HepG2 (cell line): ENCODE results near the gene STMN3. TPM values are rescaled to one million over a fixed set of nuclear protein-coding genes. Genes with fewer than 3 reads are reported as not detected.

Experiments
- ARID4A ChIP-seq: sonication (generic); formaldehyde crosslinking; IDR thresholded peaks from 2 replicates; pipeline ENCODE4 v1.5.0; 2020; ENCODE audit warnings: mild to moderate bottlenecking, missing genetic modification reagents, borderline replicate concordance
- ESRRA ChIP-seq: sonication (generic); formaldehyde crosslinking; IDR thresholded peaks from 2 replicates; pipeline ENCODE4 v1.5.1; 2020; ENCODE audit warnings: mild to moderate bottlenecking, low read depth, missing genetic modification reagents
- IKZF4 ChIP-seq: sonication (generic); formaldehyde crosslinking; IDR thresholded peaks from 2 replicates; pipeline ENCODE4 v1.5.1; 2020; ENCODE audit warnings: borderline replicate concordance, mild to moderate bottlenecking, low read depth, missing genetic modification reagents; ENCODE audit errors: not compliant biosample characterization
- MBD4 ChIP-seq: IDR thresholded peaks from 2 replicates; pipeline ENCODE4 v1.6.1; 2012; ENCODE audit warnings: low read length, inconsistent platforms, borderline replicate concordance
- PHF21A ChIP-seq: sonication (generic); formaldehyde crosslinking; IDR thresholded peaks from 2 replicates; pipeline ENCODE4 v1.5.0; 2020; ENCODE audit warnings: mild to moderate bottlenecking, missing genetic modification reagents
- PLSCR1 ChIP-seq: sonication (generic); formaldehyde crosslinking; IDR thresholded peaks from 2 replicates; pipeline ENCODE4 v1.5.0; 2020; ENCODE audit warnings: missing genetic modification reagents, mild to moderate bottlenecking, borderline replicate concordance
- REPIN1 ChIP-seq: sonication (generic); formaldehyde crosslinking; IDR thresholded peaks from 2 replicates; pipeline ENCODE4 v1.8.0; 2022; ENCODE audit warnings: missing genetic modification reagents, low read depth, mild to moderate bottlenecking, borderline replicate concordance
- SIN3A ChIP-seq: IDR thresholded peaks from 2 replicates; pipeline ENCODE4 v1.6.1; 2011; ENCODE audit warnings: low read depth, mild to moderate bottlenecking, control low read depth, low read length, borderline replicate concordance
- SP4 ChIP-seq: sonication (generic); formaldehyde crosslinking; IDR thresholded peaks from 2 replicates; pipeline ENCODE4 v1.8.1; 2023; ENCODE audit warnings: mild to moderate bottlenecking, missing genetic modification reagents
- ZFAT ChIP-seq: sonication (generic); formaldehyde crosslinking; conservative IDR thresholded peaks from 2 replicates; pipeline ENCODE4 v1.8.1; 2023; ENCODE audit warnings: missing genetic modification reagents, inconsistent platforms
- ZNF274 ChIP-seq: sonication (generic); formaldehyde crosslinking; IDR thresholded peaks from 2 replicates; pipeline ENCODE4 v1.5.1; 2020; ENCODE audit warnings: mild to moderate bottlenecking, missing genetic modification reagents
- ZNF318 ChIP-seq: sonication (generic); formaldehyde crosslinking; IDR thresholded peaks from 2 replicates; pipeline ENCODE4 v1.4.0; 2020; ENCODE audit warnings: mild to moderate bottlenecking, missing genetic modification reagents
- ZNF660 ChIP-seq: sonication (generic); formaldehyde crosslinking; IDR thresholded peaks from 2 replicates; pipeline ENCODE4 v1.5.1; 2020; ENCODE audit warnings: mild to moderate bottlenecking, low read depth, missing genetic modification reagents, borderline replicate concordance
- ZNF772 ChIP-seq: sonication (generic); formaldehyde crosslinking; IDR thresholded peaks from 2 replicates; pipeline ENCODE4 v1.5.0; 2020; ENCODE audit warnings: mild to moderate bottlenecking, missing genetic modification reagents
- ZNF850 ChIP-seq: sonication (generic); formaldehyde crosslinking; conservative IDR thresholded peaks from 2 replicates; pipeline ENCODE4 v1.9.0; 2021; ENCODE audit warnings: mild to moderate bottlenecking, missing genetic modification reagents
- ZNF883 ChIP-seq: sonication (generic); formaldehyde crosslinking; IDR thresholded peaks from 2 replicates; pipeline ENCODE4 v1.5.1; 2020; ENCODE audit warnings: mild to moderate bottlenecking, missing genetic modification reagents; ENCODE audit errors: not compliant biosample characterization
- polyA plus RNA-seq, 8 experiments: library from polyadenylated mRNA; depleted of rRNA in 3 of 8; stranded (reverse) in 7 of 8; unstranded in 1 of 8; fragments of >200 nt; fragmentation: Illumina TruSeq in 4 of 8; extraction: Trizol in 4 of 8; gene quantifications; 2 replicates each; pipeline versions ENCODE4 v1.2.1 to v1.2.3, GENCODE V29; 2011 to 2016; ENCODE audit warnings: low read depth in 4 of 8, missing spikeins in 1 of 8, mixed read lengths in 1 of 8; ENCODE audit not compliant: insufficient read depth in 1 of 8
- total RNA-seq, 5 experiments: library from RNA; depleted of rRNA; stranded (reverse); fragments of >200 nt; fragmentation: Illumina TruSeq; extraction: Trizol; gene quantifications; 2 replicates each; pipeline ENCODE4 v1.2.3, GENCODE V29; 2016; ENCODE audit warnings: low read depth in 1 of 5

The STMN3 gene
- total and polyA plus RNA-seq, 2 of the 13 experiments (the other 11 are each of a cell fraction or from before 2014, with no cell fraction given): 21.0 to 48.3 TPM

GRCh38 chr20:63697357-63697867, 44.2 kb upstream of the STMN3 start (continued):
- TF ChIP-seq ARID4A (CRISPR knock-in tag): 0 out of 2 replicates have a peak, but pooled peaks have one; percentile 41
- TF ChIP-seq ESRRA (CRISPR knock-in tag): no peak
- no peak for TF ChIP-seq ZNF772 (CRISPR knock-in tag)
- TF ChIP-seq ZNF660 (CRISPR knock-in tag): no peak
- 0 out of 2 replicates have a peak, but pooled peaks have one; percentile 63 for TF ChIP-seq ZNF850
- TF ChIP-seq PLSCR1 (CRISPR knock-in tag): no peak
- 0 out of 2 replicates have a peak, but pooled peaks have one; percentile 32 for TF ChIP-seq SP4 (CRISPR knock-in tag)
- 0 out of 2 replicates have a peak, but pooled peaks have one; percentile 6 for TF ChIP-seq SIN3A
- no peak for TF ChIP-seq ZNF883 (CRISPR knock-in tag)
- no peak for TF ChIP-seq ZFAT (CRISPR knock-in tag)
- peak; percentile 63 for TF ChIP-seq IKZF4 (CRISPR knock-in tag)
- TF ChIP-seq REPIN1 (CRISPR knock-in tag): 0 out of 2 replicates have a peak, but pooled peaks have one; percentile 20
- TF ChIP-seq ZNF318: 0 out of 2 replicates have a peak, but pooled peaks have one; percentile 15
- TF ChIP-seq MBD4: no peak
- TF ChIP-seq ZNF274: peak; percentile 68; the same call in 1 of the 2 replicates
- TF ChIP-seq PHF21A: no peak
